Astrocyte (in vitro differentiated cells and primary cell): ENCODE results near the gene RPP30.

Experiments
- CTCF ChIP-seq: IDR thresholded peaks from 2 replicates; pipeline ENCODE4 v1.5.1; 2011; ENCODE audit warnings: low read depth, mild to moderate bottlenecking, inconsistent platforms, low read length, moderate library complexity; ENCODE audit not compliant: insufficient read depth
- EZH2 ChIP-seq: IDR thresholded peaks from 2 replicates; pipeline ENCODE4 v1.6.1; 2012; ENCODE audit warnings: mild to moderate bottlenecking, low read length, inconsistent platforms; ENCODE audit not compliant: insufficient read depth

- TF ChIP-seq EZH2 = no peak
- peak; percentile 38 for TF ChIP-seq CTCF
Observed at GRCh38 chr10:90865401-90865800, 6.4 kb upstream of the RPP30 start.
